RCC 7860 (cell line): ENCODE data around the gene CXCL16.
"Not testable (repeated sequence)": the region's sequence is repeated elsewhere in the genome, so short reads cannot be mapped to it uniquely, and the experiment has no call there.

Source experiments
- DNase-seq: peaks from one replicate; pipeline ENCODE4 v3.0.0-alpha.2; 2015; ENCODE audit warnings: low spot score
- FAIRE-seq: peaks from 2 replicates; lab custom pipeline; 2012; peaks lifted over from hg19 to GRCh38; lab: Jason Lieb, UNC

The CXCL16 gene

DNA sequence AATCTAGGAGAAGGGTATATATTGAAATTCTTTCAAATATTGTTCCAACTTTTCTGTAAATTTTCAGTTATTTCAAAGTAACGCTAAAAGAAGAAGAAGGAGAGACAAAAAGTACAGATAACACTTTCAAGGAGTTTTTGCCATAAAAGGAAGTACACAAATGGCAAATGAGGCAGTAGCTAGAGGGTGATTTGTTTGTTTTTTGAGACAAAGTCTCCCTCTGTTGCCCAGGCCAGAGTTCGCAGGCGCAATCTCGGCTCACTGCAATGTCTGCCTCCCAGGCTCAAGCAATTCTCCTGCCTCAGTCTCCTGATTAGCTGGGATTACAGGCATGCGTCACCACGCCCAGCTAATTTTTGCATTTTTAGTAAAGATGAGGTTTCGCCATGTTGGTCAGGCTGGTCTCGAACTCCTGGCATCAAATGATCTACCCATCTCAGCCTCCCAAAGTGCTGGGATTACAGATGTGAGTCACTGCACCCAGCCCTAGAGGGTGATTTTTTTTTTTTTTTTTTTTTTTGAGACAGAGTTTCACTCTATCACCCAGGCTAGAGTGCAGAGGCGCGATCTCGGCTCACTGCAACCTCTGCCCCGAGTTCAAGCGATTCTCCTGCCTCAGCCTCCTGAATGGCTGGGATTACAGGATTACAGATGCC lies 40.2 kb downstream of the CXCL16 start:
- DNase-seq, FAIRE-seq: not testable (repeated sequence)

DNA sequence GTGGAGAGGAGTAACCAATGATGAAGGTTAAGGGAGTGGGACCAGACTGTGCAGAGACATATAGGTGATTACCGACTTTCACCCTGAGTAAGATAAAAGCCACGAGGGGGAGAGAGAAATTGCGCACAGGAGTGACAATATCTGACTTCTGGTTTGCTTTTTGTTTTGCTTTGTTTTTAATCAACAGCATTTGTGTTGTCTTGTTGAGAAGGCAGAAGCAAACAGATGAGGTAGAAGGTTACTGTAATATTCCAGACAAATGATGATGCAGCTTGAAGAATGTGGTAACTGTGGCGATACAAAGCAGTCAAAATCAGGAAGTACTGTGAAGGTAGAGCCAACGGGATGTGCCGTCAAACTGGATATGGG lies 43.3 kb downstream of the CXCL16 start:
- FAIRE-seq (no peak), DNase-seq (no peak)

DNA sequence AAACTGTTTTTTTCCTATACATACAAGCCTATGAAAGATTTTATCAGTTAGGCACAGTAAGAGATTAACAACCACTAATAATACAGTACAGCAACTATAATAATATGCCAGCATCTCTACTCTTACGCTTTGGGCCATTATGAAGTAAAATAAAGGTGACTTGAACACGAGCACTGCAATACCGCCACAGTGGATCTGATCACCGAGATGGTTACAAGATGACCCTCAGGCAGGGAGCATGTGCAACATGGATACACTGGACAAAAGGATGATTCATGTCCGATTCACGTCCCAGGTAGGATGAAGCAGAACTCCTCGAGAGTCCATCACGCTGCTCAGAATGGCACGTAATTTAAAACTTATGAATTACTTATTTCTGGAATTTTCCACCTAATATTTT lies 46.3 kb downstream of the CXCL16 start:
- DNase-seq (no peak), FAIRE-seq (no peak)

DNA sequence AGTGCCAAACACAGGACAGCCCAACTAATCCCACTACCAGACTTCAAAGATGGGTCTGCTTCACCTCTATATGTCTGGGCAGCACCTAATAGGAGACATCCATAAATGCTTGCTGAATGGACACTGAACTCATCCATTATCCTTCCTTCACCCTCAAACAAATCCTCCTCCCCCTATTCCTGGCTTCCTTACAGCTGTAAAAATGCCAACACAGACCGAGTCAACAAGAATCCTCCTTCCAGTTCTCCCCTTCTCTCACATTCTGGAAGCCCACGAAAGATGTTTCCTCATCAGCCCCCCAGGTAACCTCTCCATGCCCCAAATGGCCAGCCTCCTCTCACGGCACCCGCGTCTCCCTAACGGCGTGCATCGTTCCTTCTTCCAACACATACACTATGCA lies 48.0 kb downstream of the CXCL16 start:
- FAIRE-seq = no peak

DNA sequence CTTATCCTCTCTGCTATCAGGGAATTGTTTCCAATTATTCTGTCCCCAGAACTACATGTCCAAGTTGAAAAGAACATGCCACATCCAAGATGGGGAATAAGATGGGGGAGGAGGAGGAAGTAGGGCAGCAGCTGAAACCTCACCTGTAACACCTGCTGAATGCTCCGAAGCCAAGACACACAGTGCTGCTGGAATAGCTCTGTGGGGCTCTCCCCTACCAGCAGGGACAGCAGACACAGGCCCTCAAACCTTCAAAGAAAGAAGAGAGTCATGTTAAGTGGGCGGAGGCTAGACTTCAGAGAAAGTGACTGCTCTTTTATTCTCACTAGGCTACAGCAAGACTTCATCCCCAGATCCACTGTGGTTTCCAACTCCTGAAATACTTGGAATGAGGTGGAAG lies 49.0 kb downstream of the CXCL16 start:
- FAIRE-seq (no peak), DNase-seq (no peak)

More for the DNA sequence above, 48.0 kb downstream of the CXCL16 start:
- no peak for DNase-seq

DNA sequence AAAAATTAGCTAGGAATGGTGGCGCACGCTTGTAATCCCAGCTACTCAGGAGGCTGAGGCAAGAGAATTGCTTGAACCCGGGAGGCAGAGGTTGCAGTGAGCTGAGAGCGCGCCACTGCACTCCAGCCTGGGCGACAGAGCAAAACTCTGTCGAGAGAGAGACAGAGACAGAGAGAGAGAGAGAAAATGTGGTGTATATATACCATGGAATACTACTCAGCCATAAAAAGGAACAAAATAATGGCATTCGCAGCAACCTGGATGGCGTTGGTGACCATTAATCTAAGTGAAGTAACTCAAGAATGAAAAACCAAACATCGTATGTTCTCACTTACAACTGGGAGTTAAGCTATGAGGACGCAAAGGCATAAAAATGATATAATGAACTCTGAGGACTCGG lies 49.9 kb downstream of the CXCL16 start:
- FAIRE-seq, DNase-seq: not testable (repeated sequence)

DNA sequence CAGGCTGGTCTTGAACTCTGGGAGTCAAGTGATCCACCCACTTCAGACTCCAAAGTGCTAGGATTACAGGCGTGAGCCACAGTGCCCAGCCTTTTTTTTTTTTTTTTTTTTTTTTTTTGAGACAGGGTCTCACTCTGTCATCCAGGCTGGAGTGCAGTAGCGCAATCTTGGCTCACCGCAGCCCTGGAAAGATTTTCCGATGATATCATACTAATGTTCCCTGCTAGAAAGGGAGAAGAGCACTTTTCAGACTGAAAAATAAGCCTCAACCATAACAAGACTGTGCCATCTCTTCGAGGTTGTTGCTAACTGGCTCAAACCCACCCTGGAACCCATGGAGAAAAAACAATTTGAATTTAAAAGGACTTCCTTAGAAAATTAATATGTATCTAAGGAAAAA lies 56.0 kb downstream of the CXCL16 start:
- not testable (repeated sequence) for DNase-seq, FAIRE-seq
